Thyroid gland (tissue), 4 donors: ENCODE data around the gene OR51I1.

Experiments used
- POLR2A ChIP-seq, 2 donors: fragments of 450-650 bp; IDR thresholded peaks; one replicate each; pipeline ENCODE4 v1.6.1; 2017; ENCODE audit warnings: antibody characterized with exemption in 2 of 2, mild to moderate bottlenecking in 2 of 2, moderate library complexity in 1 of 2
- TF ChIP-seq, protein P1 (sequence below), 6 experiments: fragments of 200-600 bp in 3 of 6; fragments of 450-650 bp in 3 of 6; sonication (generic) in 3 of 6; IDR thresholded peaks; one replicate each; pipeline ENCODE4 v1.5.1; 2016 to 2019; ENCODE audit warnings: antibody characterized with exemption in 6 of 6, mild to moderate bottlenecking in 2 of 6, inconsistent platforms in 1 of 6, moderate library complexity in 1 of 6

DNA sequence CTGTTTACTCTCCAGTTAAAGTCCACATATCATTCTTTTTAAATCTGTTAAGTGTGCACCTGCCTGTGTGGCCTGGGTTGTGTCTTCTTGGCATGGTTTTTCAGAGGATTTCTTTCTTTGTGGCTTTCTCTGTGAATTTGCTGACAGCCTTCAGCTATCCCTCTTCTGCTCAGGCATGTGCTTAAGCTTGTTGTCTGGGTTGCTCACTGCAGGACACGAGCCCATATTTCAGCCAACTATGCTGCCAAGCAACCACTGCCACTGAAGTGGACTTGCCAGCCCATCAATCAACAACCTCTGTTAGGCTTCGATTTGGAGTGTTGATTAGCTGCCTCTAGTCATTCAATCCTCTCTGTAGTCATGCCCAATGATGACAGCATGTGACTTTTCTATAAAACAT lies 26.2 kb upstream of the OR51I1 start:
- TF ChIP-seq POLR2A (IDR thresholded peaks at IDR 0.05), result no peak
- TF ChIP-seq, protein P1, sequence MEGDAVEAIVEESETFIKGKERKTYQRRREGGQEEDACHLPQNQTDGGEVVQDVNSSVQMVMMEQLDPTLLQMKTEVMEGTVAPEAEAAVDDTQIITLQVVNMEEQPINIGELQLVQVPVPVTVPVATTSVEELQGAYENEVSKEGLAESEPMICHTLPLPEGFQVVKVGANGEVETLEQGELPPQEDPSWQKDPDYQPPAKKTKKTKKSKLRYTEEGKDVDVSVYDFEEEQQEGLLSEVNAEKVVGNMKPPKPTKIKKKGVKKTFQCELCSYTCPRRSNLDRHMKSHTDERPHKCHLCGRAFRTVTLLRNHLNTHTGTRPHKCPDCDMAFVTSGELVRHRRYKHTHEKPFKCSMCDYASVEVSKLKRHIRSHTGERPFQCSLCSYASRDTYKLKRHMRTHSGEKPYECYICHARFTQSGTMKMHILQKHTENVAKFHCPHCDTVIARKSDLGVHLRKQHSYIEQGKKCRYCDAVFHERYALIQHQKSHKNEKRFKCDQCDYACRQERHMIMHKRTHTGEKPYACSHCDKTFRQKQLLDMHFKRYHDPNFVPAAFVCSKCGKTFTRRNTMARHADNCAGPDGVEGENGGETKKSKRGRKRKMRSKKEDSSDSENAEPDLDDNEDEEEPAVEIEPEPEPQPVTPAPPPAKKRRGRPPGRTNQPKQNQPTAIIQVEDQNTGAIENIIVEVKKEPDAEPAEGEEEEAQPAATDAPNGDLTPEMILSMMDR (IDR thresholded peaks at IDR 0.05), result no peak
